Activated naive CD8-positive, alpha-beta T cell treated with anti-CD3 and anti-CD28 coated beads, Interleukin-2, amount 50 U/mL, for 24 hours (primary cell): ENCODE measurements around the gene G6PC3.
"Not testable (repeated sequence)": the region's sequence is repeated elsewhere in the genome, so short reads cannot be mapped to it uniquely, and the experiment has no call there.

ENCODE experiments used
- ATAC-seq: fragments of 150-1000 bp; cut with Tn5 transposase; one replicate; pipeline ENCODE4 v1.10.0; 2021
- DNase-seq: peaks from one replicate; pipeline ENCODE4 v3.0.0; 2021
- H3K27ac Mint-ChIP-seq: one replicate; pipeline ENCODE4 v1.8.0; 2021; ENCODE audit warnings: mild to moderate bottlenecking, mixed read lengths
- H3K27me3 Mint-ChIP-seq: one replicate; pipeline ENCODE4 v1.8.0; 2021; ENCODE audit warnings: mixed read lengths
- H3K36me3 Mint-ChIP-seq: one replicate; pipeline ENCODE4 v1.8.0; 2021; ENCODE audit warnings: low read depth, mixed read lengths
- H3K4me1 Mint-ChIP-seq: one replicate; pipeline ENCODE4 v1.8.0; 2021; ENCODE audit warnings: mixed read lengths
- H3K4me3 Mint-ChIP-seq: one replicate; pipeline ENCODE4 v1.8.0; 2021; ENCODE audit warnings: mild to moderate bottlenecking, moderate library complexity, mixed read lengths
- H3K9me3 Mint-ChIP-seq: one replicate; pipeline ENCODE4 v1.8.0; 2021; ENCODE audit warnings: mixed read lengths

The G6PC3 gene

GRCh38 chr17:44044071-44044470, 26.5 kb upstream of the G6PC3 start:
- Mint-ChIP-seq H3K36me3 (peaks cover 35% of the 10 kb centered on the region), H3K27ac (no peak overlapping the region)

DNA sequence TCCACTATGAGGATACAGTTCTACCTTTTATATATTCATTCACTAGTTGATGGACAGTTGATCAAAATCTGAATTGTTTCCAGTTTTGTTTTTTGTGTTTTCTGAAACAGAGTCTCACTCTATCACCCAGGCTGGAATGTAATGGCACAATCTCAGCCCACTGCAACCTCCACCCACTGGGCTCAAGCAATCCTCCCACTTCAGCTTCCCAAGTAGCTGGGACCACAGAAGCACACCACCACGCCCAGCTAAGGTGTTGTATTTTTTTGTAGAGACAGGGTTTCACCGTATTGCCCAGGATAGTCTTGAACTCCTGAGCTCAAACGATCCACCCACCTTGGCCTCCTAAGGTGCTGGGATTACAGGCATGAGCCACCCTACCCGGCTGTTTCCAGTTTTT, 25.0 kb upstream of the G6PC3 start:
- no peaks in the 10 kb centered on the region for H3K27me3 Mint-ChIP-seq
- peaks cover 28% of the 10 kb centered on the region for H3K36me3 Mint-ChIP-seq
- peaks cover 10% of the 10 kb centered on the region for H3K4me1 Mint-ChIP-seq
- no peak overlapping the region for H3K27ac Mint-ChIP-seq
- no peaks in the 10 kb centered on the region for H3K9me3 Mint-ChIP-seq
- no peak for ATAC-seq
- no peak overlapping the region for H3K4me3 Mint-ChIP-seq
- DNase-seq: no peak

More at GRCh38 chr17:44044071-44044470, 26.5 kb upstream of the G6PC3 start:
- no peaks in the 10 kb centered on the region for H3K27me3 Mint-ChIP-seq
- ATAC-seq (no peak), DNase-seq (no peak)
- H3K4me1 Mint-ChIP-seq: peaks cover 12% of the 10 kb centered on the region
- no peak overlapping the region for H3K4me3 Mint-ChIP-seq
- H3K9me3 Mint-ChIP-seq: no peaks in the 10 kb centered on the region

DNA sequence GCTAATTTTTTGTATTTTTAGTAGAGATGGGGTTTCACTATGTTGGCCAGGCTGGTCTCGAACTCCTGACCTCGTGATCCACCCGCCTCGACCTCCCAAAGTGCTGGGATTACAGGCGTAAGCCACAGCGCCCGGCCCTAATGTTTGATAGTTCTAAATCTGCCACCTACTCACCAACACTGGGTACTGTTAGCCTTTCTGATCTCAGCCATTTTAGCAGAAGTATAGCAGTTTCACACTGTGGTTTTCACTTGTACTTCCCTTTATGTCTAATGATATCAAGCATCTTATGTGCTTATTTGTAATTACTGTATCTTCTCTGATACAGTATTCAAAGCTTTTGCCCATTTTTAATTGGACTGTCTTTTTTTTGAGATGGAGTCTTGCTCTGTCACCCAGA, 23.6 kb upstream of the G6PC3 start:
- not testable (repeated sequence) for H3K27me3 Mint-ChIP-seq, DNase-seq, H3K4me3 Mint-ChIP-seq, ATAC-seq, H3K9me3 Mint-ChIP-seq, H3K4me1 Mint-ChIP-seq, H3K27ac Mint-ChIP-seq
- H3K36me3 Mint-ChIP-seq: peaks cover 23% of the 10 kb centered on the region

DNA sequence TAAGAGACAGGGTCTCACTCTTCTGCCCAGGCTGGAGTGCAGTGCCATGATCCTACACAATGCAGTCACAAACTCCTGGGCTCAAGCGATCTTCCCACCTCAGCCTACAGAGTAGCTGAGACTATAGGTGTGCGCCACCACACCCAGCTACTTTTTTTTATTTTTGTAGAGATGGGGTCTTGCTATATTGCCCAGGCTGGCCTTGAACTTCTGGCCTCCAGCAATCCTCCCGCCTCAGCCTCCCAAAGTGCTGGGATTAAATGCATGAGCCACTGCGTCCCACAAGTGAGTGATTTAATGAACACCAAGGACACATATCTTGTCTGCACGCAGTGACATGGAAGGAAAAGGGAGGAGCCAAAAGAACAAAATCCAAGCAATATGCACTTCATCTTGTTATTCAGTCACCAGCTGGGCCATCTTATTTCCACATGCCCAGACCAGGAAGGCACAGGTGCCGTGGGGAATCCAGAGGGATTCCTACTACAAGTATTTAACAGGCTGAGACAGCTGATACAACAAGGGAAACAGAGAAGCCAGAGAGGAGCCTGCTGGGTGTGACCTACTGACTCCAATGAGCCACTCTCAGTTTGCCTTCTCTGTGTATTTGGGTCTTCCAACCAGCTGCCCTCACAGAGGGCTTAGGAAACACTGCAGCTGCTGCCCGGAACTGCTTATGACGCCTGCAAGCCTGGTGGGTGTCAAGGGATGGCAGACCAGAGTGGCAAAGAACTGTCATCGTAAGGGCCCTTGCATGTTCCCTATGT, 21.1 kb upstream of the G6PC3 start:
- no peaks in the 10 kb centered on the region for H3K9me3 Mint-ChIP-seq
- ATAC-seq (no peak), DNase-seq (no peak)
- no peaks in the 10 kb centered on the region for H3K4me1 Mint-ChIP-seq
- no peak overlapping the region for H3K27ac Mint-ChIP-seq
- peaks cover 24% of the 10 kb centered on the region for H3K36me3 Mint-ChIP-seq
- no peaks in the 10 kb centered on the region for H3K27me3 Mint-ChIP-seq
- no peak overlapping the region for H3K4me3 Mint-ChIP-seq

DNA sequence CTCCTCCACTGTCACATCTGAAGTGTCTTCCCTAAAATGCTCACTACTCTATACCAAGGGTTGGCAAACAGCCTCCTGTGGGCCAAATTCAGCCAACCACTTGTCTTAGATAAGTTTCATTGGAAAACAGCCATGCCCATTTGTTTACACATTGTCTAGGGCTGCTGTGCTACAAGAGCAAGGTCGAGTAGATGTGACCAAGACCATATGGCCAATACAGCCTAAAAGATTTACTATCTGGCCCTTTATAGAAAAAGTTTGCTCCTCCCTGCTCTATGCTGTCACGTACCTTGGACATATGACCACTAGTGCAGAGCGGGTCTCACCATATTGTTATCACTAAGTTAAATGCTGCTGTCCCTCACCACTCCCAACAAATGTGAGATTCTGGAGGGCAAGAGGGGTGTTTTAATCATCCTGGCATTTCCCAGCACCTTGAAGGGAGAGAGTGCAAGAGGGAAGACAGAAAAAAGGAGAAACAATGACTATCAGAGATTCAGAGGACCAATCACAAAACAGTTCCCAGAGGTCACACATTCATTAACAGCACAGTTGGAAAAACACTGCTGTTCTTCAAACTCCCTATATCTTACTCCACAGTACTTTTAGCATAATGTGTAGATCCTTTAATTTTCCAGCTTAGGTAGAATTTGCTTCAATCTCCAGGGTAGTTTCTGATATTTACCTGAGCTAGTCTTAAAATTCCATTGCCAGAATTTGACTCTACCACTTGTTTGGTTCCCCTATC, 17.2 kb upstream of the G6PC3 start:
- no peaks in the 10 kb centered on the region for H3K9me3 Mint-ChIP-seq
- ATAC-seq (no peak), DNase-seq (no peak)
- H3K36me3 Mint-ChIP-seq: peaks cover 20% of the 10 kb centered on the region
- H3K27me3 Mint-ChIP-seq: no peaks in the 10 kb centered on the region
- no peak overlapping the region for H3K4me3 Mint-ChIP-seq
- H3K27ac Mint-ChIP-seq: no peak overlapping the region
- peaks cover 3% of the 10 kb centered on the region for H3K4me1 Mint-ChIP-seq

GRCh38 chr17:44059101-44059892, 11.2 kb upstream of the G6PC3 start:
- H3K27ac Mint-ChIP-seq: no peak overlapping the region
- H3K27me3 Mint-ChIP-seq: no peaks in the 10 kb centered on the region
- DNase-seq: no peak
- no peak overlapping the region for H3K4me3 Mint-ChIP-seq
- no peak for ATAC-seq
- H3K4me1 Mint-ChIP-seq: peaks cover 36% of the 10 kb centered on the region
- no peaks in the 10 kb centered on the region for H3K9me3 Mint-ChIP-seq
- peaks cover 50% of the 10 kb centered on the region for H3K36me3 Mint-ChIP-seq

GRCh38 chr17:44061446-44061845, 9.1 kb upstream of the G6PC3 start:
- Mint-ChIP-seq H3K27ac (no peak overlapping the region), H3K27me3 (no peaks in the 10 kb centered on the region), H3K4me1 (peaks cover 43% of the 10 kb centered on the region), H3K9me3 (no peaks in the 10 kb centered on the region), H3K36me3 (peaks cover 52% of the 10 kb centered on the region), H3K4me3 (no peak overlapping the region)
- ATAC-seq (no peak), DNase-seq (no peak)

- H3K9me3 Mint-ChIP-seq: no peaks in the 10 kb centered on the region
- no peak overlapping the region for H3K4me3 Mint-ChIP-seq
- ATAC-seq (no peak), DNase-seq (no peak)
- H3K4me1 Mint-ChIP-seq: peaks cover 51% of the 10 kb centered on the region
- no peaks in the 10 kb centered on the region for H3K27me3 Mint-ChIP-seq
- H3K27ac Mint-ChIP-seq: peak overlapping the region; percentile 51
- peaks cover 52% of the 10 kb centered on the region for H3K36me3 Mint-ChIP-seq
Measured at GRCh38 chr17:44062871-44063270, 7.7 kb upstream of the G6PC3 start.

DNA sequence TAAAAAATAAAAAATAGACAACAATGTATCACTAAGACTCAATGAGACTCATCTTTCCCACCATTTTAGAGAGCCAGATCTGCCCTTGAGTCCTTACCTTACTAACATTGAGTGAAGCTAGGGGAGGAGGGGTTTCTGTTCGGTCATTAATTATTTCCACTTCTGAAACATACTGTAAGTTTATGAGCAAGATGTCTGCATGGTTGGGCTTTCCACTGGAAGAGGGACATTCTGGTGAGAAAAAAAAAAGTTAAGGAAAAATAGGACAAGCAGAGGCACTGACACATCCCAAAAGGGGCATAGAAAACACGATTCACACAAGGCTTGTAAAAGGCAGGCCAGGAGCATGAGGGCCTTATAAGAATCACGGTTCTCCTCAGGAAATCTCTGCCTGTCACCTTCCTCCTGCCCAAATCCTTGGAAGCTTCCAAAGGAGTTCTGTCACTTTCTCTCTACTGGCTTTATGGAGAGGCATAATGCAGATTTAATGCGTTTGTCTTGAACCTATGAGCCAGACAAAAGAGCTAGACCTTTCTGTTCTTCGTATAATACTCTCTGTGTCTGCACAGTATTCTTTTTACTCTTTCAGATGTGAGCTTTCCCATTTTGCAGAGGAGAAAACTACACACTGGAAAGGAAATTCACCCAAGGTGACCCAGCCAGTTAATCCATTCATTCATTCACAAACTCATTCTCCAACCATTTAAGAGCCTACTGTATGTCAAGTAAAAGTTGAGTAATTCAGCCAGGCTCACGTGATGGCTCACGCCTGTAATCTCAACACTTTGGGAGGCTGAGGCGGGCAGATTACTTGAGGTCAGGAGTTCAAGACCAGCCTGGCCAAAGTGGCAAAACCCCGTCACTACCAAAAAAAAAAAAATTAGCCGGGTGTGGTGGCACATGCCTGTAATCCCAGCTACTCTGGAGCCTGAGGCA, 6.6 kb upstream of the G6PC3 start:
- peak overlapping the region; percentile 98 for H3K4me3 Mint-ChIP-seq
- no peak for DNase-seq
- peaks cover 47% of the 10 kb centered on the region for H3K36me3 Mint-ChIP-seq
- H3K27me3 Mint-ChIP-seq: no peaks in the 10 kb centered on the region
- H3K4me1 Mint-ChIP-seq: peaks cover 56% of the 10 kb centered on the region
- H3K27ac Mint-ChIP-seq: peak overlapping the region; percentile 64
- ATAC-seq: no peak
- H3K9me3 Mint-ChIP-seq: no peaks in the 10 kb centered on the region

- peaks cover 56% of the 10 kb centered on the region for H3K4me1 Mint-ChIP-seq
Measured at GRCh38 chr17:44065668-44066203, 4.8 kb upstream of the G6PC3 start.

DNA sequence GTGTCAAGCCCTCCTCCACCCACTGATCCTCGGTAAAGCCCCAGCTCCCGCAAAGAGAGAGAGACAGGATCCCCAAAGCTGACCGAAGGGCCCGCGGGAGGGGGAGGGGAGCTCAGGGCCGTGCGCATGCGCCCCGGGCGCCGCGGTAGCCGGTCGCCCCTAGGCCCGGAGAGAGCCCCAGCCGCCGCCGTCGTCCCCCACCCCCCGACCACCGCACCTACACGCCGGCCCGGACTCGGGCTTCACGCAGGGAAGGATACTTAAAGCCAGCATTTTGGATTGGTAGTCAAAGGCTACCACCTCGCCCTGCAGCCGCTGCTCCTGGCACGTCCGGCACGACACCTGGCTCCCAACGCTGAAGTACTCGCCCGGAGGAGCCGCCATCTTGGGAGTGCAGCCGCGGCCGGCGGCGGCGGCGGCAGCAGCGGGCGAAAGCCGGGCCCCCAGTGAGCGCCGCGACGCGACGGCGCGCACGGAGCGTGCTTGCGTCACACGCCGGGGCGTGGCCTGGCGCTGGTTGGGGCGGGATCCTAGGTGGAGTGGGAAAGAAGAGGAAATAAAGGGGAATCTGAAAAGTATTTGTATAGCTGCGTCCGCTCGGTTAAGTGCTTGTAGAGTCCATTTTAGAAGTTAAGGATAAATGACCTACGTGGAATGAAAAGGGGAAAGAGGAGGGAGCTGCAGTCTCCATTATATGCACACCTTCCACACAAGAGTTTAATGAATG, 4.2 kb upstream of the G6PC3 start, which contains the start of gene LSM12:
TSS of gene LSM12 (minus strand) at position 468 of the 727 bp plus-strand sequence. CDS start at position 384, 84 bp downstream.
- no peaks in the 10 kb centered on the region for H3K9me3 Mint-ChIP-seq
- peak within 1 kb of the TSS; percentile 98 for H3K4me3 Mint-ChIP-seq
- peak; percentile 96 for DNase-seq
- peak; percentile 74 for ATAC-seq
- H3K36me3 Mint-ChIP-seq: peaks cover 32% of the 10 kb centered on the region
- H3K27ac Mint-ChIP-seq: peak within 1 kb of the TSS; percentile 95
- H3K27me3 Mint-ChIP-seq: no peaks in the 10 kb centered on the region
- peaks cover 58% of the 10 kb centered on the region for H3K4me1 Mint-ChIP-seq

More at GRCh38 chr17:44065668-44066203, 4.8 kb upstream of the G6PC3 start:
- Mint-ChIP-seq H3K36me3 (peaks cover 35% of the 10 kb centered on the region), H3K27me3 (no peaks in the 10 kb centered on the region), H3K9me3 (no peaks in the 10 kb centered on the region), H3K4me3 (peak overlapping the region; percentile 98), H3K27ac (peak overlapping the region; percentile 95)
- no peak for ATAC-seq
- DNase-seq: peak; percentile 22

DNA sequence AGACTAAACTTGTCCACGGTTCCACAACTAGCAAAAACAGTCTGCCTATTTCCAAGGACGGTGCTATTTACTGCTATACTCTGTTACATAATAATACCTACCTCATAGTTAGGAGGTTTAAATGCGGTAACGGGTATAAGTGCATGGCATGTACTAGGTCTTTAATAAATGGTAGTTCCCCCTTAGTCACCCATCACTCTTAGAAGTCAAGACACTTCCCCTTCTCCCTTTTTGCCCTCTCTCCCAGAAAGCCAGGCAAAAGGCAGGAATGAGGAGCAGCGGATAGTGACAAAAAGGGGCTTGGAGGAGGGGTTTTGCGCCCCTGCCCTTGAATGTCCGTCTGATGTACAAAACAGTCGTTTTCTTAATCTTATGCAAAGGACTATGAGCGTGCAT, 3.0 kb upstream of the G6PC3 start:
- DNase-seq (no peak), ATAC-seq (no peak)
- Mint-ChIP-seq H3K9me3 (no peaks in the 10 kb centered on the region), H3K27ac (no peak overlapping the region), H3K27me3 (no peaks in the 10 kb centered on the region), H3K4me1 (peaks cover 62% of the 10 kb centered on the region), H3K4me3 (peak overlapping the region; percentile 98), H3K36me3 (peaks cover 23% of the 10 kb centered on the region)

DNA sequence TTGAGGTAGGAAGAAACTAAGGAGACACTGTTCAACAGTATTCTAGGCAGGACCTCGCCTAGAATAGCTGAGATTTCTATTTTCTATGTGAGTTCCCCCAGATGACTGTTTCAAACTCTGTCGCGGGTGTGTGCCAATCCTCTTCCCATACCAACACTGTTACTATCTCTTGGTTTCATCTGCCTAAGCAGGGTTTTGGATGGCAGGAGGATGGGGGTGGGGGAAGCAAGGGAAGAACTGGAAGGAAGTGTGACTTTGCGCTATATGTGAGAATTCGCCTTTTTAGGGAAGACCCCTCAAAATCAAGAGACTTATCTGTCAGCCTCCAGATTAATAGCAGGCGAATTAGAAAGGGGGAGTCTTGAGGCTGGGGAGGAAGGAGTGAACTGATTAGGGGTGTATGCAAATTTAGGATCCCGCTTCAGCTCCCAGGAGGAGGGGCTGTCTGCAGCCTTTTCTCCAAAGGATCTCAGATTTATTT, 521 bp upstream of the G6PC3 start:
- no peaks in the 10 kb centered on the region for H3K9me3 Mint-ChIP-seq
- peak overlapping the region; percentile 97 for H3K4me3 Mint-ChIP-seq
- peaks cover 50% of the 10 kb centered on the region for H3K4me1 Mint-ChIP-seq
- DNase-seq (peak; percentile 17), ATAC-seq (no peak)
- H3K27me3 Mint-ChIP-seq: no peaks in the 10 kb centered on the region
- H3K36me3 Mint-ChIP-seq: peaks cover 8% of the 10 kb centered on the region
- peak overlapping the region; percentile 98 for H3K27ac Mint-ChIP-seq
